Measurements from ENCODE around the gene OLFML2A. TPM values are rescaled to one million over a fixed set of nuclear protein-coding genes. Genes with fewer than 3 reads are reported as not detected.

Gene OLFML2A
- total and polyA plus RNA-seq, 2 of the 13 experiments (the other 11 are each of a cell fraction or from before 2014, with no cell fraction given) = 0.01 to 0.02 TPM

DNA sequence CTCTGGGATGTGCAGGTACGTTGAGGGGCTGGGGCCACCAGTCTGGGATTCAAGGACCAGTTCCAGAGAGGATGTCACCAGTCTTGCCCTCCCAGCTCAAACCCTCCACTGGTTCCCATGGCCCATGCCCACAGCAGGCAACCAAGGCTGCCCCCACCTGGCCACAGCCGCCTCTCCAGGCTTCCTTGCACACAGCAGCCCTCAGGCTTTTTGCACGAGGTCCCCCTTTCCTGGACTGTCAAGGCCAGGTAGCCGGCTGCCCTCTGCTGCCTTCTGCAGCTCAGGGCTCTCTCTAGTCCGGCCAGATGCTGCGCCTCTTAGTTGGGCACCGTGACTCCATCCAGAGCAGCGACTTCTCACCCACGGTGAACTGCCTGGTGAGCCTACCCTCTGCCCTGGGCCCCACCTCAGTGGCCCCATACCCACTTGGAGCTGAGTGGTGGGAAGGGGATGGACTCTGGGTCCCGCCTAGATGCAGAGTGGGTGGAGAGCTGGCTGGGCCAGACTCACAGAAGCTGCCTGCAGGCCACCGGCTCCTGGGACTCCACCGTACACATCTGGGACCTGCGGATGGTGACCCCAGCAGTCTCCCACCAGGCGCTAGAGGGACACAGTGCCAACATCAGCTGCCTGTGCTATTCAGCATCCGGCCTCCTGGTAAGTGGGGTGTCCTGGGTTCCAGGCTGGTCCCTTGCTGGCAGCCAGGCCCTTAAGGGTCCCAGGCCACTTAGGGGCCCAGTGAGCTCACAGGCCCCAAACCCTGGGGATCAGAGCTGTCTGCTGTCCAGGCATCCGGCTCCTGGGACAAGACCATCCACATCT is 79.2 kb downstream of the OLFML2A start (continued):
- TF ChIP-seq, protein P1, sequence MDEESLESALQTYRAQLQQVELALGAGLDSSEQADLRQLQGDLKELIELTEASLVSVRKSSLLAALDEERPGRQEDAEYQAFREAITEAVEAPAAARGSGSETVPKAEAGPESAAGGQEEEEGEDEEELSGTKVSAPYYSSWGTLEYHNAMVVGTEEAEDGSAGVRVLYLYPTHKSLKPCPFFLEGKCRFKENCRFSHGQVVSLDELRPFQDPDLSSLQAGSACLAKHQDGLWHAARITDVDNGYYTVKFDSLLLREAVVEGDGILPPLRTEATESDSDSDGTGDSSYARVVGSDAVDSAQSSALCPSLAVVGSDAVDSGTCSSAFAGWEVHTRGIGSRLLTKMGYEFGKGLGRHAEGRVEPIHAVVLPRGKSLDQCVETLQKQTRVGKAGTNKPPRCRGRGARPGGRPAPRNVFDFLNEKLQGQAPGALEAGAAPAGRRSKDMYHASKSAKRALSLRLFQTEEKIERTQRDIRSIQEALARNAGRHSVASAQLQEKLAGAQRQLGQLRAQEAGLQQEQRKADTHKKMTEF (CRISPR knock-in tag; IDR thresholded peaks at IDR 0.05) = 0 out of 2 replicates have a peak, but pooled peaks have one; percentile 30
- TF ChIP-seq, protein P2, sequence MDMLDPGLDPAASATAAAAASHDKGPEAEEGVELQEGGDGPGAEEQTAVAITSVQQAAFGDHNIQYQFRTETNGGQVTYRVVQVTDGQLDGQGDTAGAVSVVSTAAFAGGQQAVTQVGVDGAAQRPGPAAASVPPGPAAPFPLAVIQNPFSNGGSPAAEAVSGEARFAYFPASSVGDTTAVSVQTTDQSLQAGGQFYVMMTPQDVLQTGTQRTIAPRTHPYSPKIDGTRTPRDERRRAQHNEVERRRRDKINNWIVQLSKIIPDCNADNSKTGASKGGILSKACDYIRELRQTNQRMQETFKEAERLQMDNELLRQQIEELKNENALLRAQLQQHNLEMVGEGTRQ (IDR thresholded peaks at IDR 0.05; ENCODE audit: low read depth, low read length) = no peak
- TF ChIP-seq, protein P2 (CRISPR knock-in tag; IDR thresholded peaks at IDR 0.05; ENCODE audit: borderline replicate concordance) = no peak
- TF ChIP-seq SRSF1 (optimal IDR thresholded peaks at IDR 0.05; ENCODE audit: low read depth, low read length) (peak; percentile 28), KDM2A (CRISPR knock-in tag; IDR thresholded peaks at IDR 0.05; ENCODE audit: borderline replicate concordance, low read depth) (peak; percentile 45), ZBTB34 (CRISPR knock-in tag; IDR thresholded peaks at IDR 0.05) (0 out of 2 replicates have a peak, but pooled peaks have one; percentile 29), ZSCAN21 (CRISPR knock-in tag; IDR thresholded peaks at IDR 0.05; ENCODE audit: borderline replicate concordance) (0 out of 2 replicates have a peak, but pooled peaks have one; percentile 23), HOXA3 (CRISPR knock-in tag; IDR thresholded peaks at IDR 0.05) (peak; percentile 15; the same call in 1 of the 2 replicates), BRD4 (CRISPR knock-in tag; IDR thresholded peaks at IDR 0.05) (no peak), ZNF251 (CRISPR knock-in tag; IDR thresholded peaks at IDR 0.05) (no peak), AGO2 (optimal IDR thresholded peaks at IDR 0.05; ENCODE audit: low read depth, low read length) (peak; percentile 96), ZNF256 (CRISPR knock-in tag; conservative IDR thresholded peaks at IDR 0.05) (0 out of 2 replicates have a peak, but pooled peaks have one; percentile 38), ZNF644 (CRISPR knock-in tag; IDR thresholded peaks at IDR 0.05; ENCODE audit: low read depth) (no peak), SP5 (CRISPR knock-in tag; IDR thresholded peaks at IDR 0.05; ENCODE audit: borderline replicate concordance, low read depth) (no peak), REXO4 (CRISPR knock-in tag; IDR thresholded peaks at IDR 0.05; ENCODE audit: borderline replicate concordance) (no peak), ZBTB42 (CRISPR knock-in tag; IDR thresholded peaks at IDR 0.05) (0 out of 2 replicates have a peak, but pooled peaks have one; percentile 40), ZNF501 (CRISPR knock-in tag; IDR thresholded peaks at IDR 0.05) (peak; percentile 49; the same call in 1 of the 2 replicates), ZNF891 (CRISPR knock-in tag; IDR thresholded peaks at IDR 0.05) (peak; percentile 69; the same call in 1 of the 2 replicates), ZFAT (CRISPR knock-in tag; conservative IDR thresholded peaks at IDR 0.05) (no peak), RAD21 (CRISPR knock-in tag; IDR thresholded peaks at IDR 0.05) (peak; percentile 67), ZNF230 (CRISPR knock-in tag; IDR thresholded peaks at IDR 0.05) (no peak)
- TF ChIP-seq, protein P3, sequence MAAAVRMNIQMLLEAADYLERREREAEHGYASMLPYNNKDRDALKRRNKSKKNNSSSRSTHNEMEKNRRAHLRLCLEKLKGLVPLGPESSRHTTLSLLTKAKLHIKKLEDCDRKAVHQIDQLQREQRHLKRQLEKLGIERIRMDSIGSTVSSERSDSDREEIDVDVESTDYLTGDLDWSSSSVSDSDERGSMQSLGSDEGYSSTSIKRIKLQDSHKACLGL (CRISPR knock-in tag; IDR thresholded peaks at IDR 0.05) = peak; percentile 65; the same call in 1 of the 2 replicates

Data from HepG2 (cell line).